Small intestine (tissue), 7 donors: ENCODE measurements around the gene KRTAP9-7. TPM values are rescaled to one million over a fixed set of nuclear protein-coding genes. Genes with fewer than 3 reads are reported as not detected.
"Not testable (repeated sequence)": the region's sequence is repeated elsewhere in the genome, so short reads cannot be mapped to it uniquely, and the experiment has no call there.

Experiments used
- DNase-seq, 2 donors: peaks; one replicate each; pipeline versions ENCODE4 v3.0.0 to v3.0.0-alpha.2; 2013
- FAIRE-seq: peaks from 2 replicates; lab custom pipeline; 2012; peaks lifted over from hg19 to GRCh38; lab: Jason Lieb, UNC
- H3K27ac ChIP-seq, 3 donors: one replicate each; pipeline ENCODE4 v1.5.1; 2013; ENCODE audit warnings: low read length in 2 of 3, mild to moderate bottlenecking in 2 of 3, control low read depth in 1 of 3, inconsistent platforms in 1 of 3, low read depth in 1 of 3, moderate library complexity in 1 of 3
- H3K27me3 ChIP-seq, 3 donors: one replicate each; pipeline ENCODE4 v1.6.1; 2013; ENCODE audit warnings: low read length in 3 of 3, inconsistent platforms in 1 of 3; ENCODE audit not compliant: control insufficient read depth in 3 of 3, insufficient read depth in 3 of 3
- H3K36me3 ChIP-seq, 3 donors: one replicate each; pipeline ENCODE4 v1.6.1; 2013; ENCODE audit warnings: low read length in 3 of 3, inconsistent platforms in 1 of 3, low read depth in 1 of 3, mild to moderate bottlenecking in 1 of 3, moderate library complexity in 1 of 3; ENCODE audit not compliant: control insufficient read depth in 3 of 3, insufficient read depth in 2 of 3
- H3K4me1 ChIP-seq, 3 donors: one replicate each; pipeline ENCODE4 v1.6.1; 2013; ENCODE audit warnings: low read length in 2 of 3, inconsistent platforms in 1 of 3, low read depth in 1 of 3, mild to moderate bottlenecking in 1 of 3, moderate library complexity in 1 of 3; ENCODE audit not compliant: control insufficient read depth in 3 of 3, insufficient read depth in 2 of 3
- H3K4me3 ChIP-seq, 3 donors: one replicate each; pipeline ENCODE4 v1.5.1; 2013; ENCODE audit warnings: low read length in 3 of 3, control low read depth in 1 of 3, inconsistent platforms in 1 of 3, low read depth in 1 of 3, mild to moderate bottlenecking in 1 of 3, moderate library complexity in 1 of 3
- H3K9me3 ChIP-seq, 2 donors: one replicate each; pipeline ENCODE4 v1.6.1; 2013; ENCODE audit warnings: low read depth in 1 of 2, low read length in 1 of 2; ENCODE audit not compliant: control insufficient read depth in 2 of 2, insufficient read depth in 1 of 2
- WGBS, 3 donors: extraction: QIAGEN DNeasy Blood & Tissue Kit; methylation state at CpG; one replicate each; pipeline ENCODE4 v1.1.7; 2013; 5-methylcytosine and 5-hydroxymethylcytosine counted together
- polyA plus RNA-seq, 4 donors: library from polyadenylated mRNA; stranded (reverse) in 3 of 4; unstranded in 1 of 4; fragments of 200-250 nt in 3 of 4; fragments of 120-200 nt in 1 of 4; gene quantifications; one replicate each; pipeline versions ENCODE4 v1.2.1 to v1.2.3, GENCODE V29; 2013
- donor health status: healthy with polysubstance abuse.
- donor health status: control.
- donor health status: control.
- donor health status: Bipolar disorder and iron deficiency.
- donor health status: healthy.

KRTAP9-7 gene
- polyA plus RNA-seq, 4 donors = not detected

DNA sequence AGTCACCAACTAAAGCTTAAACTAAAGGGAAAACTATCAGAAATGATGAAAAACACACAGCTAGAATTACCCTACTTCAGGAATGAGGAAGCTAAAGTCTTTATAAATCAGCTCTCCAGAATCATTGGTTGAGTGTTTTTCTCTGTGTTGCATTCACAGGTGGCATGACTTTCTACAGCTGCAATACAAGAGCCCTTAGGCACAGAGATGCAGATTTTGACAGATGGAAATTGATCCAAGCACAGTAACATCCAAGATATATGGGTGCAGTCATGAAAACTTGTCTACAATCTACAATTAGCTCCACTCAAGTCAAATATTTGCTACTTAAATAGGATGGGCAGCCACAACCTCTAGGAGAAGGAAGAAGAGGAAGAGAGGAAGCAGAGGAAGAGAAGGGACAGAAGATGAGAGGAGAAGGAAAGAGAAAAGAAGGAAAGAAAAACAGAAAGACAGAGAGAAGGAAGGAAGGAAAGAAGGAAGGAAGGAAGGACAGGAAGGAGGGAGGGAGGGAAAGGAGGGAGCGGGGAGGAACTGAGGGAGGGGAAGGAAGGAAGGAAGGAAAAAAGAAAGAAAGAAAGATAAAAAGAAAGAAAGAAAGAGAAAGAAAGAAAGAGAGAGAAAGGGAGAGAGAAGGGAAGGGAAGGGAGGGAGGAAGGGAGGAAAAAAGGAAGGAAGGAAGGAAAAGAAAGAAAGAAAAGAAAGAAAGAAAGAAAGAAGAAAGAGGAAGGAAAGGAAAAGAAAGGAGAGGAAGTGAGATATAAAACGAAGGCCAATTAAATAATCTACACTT, 28.3 kb upstream of the KRTAP9-7 start:
- not testable (repeated sequence) for H3K27ac ChIP-seq, H3K4me1 ChIP-seq, FAIRE-seq, H3K36me3 ChIP-seq, H3K27me3 ChIP-seq, H3K9me3 ChIP-seq, DNase-seq, H3K4me3 ChIP-seq
- 46 to 68% (median 48%) methylated on average over 2 of the region's 2 CpGs for WGBS, 3 donors

DNA sequence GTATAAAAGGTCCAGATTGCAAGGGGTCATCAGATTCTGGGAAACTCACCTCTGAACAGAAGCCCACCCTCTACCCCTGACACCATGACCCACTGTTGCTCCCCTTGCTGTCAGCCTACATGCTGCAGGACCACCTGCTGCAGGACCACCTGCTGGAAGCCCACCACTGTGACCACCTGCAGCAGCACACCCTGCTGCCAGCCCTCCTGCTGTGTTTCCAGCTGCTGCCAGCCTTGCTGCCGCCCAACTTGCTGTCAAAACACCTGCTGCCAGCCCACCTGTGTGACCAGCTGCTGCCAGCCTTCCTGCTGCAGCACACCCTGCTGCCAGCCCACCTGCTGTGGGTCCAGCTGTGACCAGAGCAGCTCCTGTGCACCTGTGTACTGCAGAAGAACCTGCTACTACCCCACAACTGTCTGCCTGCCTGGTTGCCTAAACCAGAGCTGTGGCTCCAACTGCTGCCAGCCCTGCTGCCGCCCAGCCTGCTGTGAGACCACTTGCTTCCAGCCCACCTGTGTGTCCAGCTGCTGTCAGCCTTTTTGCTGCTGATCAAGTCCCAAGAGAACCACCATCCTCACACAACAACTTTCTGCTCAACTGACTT, 25.8 kb upstream of the KRTAP9-7 start, which contains the start of gene KRTAP9-4:
Gene KRTAP9-4, plus strand, starts transcription at position 51 of the 604 bp plus-strand sequence. Its CDS starts 34 bp downstream, at position 85.
- not testable (repeated sequence) for H3K27me3 ChIP-seq, H3K36me3 ChIP-seq, H3K4me1 ChIP-seq, H3K9me3 ChIP-seq, H3K4me3 ChIP-seq, DNase-seq, FAIRE-seq, H3K27ac ChIP-seq
- WGBS, 3 donors = 49 to 86% (median 50%) methylated on average over 1 to 2 of the region's 2 CpGs

DNA sequence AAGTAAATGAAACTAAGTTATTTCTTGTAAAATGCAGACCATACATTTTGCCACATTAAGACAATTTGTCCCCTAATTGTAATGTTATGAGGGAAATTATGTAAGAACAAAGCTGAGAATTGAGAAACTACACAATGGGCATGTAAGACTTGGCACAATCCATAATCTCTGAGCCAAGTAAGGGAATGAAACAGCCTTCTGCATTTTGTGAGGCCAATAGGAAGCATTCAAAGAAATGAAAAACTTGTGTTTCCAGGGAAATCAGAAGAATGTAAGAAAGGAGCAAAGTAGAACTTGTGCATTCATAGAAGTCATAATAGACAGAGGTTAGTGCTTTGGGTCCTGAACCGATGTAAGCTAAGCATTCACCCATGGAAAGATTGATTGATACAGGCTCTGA, 24.2 kb upstream of the KRTAP9-7 start:
- no peak for FAIRE-seq

DNA sequence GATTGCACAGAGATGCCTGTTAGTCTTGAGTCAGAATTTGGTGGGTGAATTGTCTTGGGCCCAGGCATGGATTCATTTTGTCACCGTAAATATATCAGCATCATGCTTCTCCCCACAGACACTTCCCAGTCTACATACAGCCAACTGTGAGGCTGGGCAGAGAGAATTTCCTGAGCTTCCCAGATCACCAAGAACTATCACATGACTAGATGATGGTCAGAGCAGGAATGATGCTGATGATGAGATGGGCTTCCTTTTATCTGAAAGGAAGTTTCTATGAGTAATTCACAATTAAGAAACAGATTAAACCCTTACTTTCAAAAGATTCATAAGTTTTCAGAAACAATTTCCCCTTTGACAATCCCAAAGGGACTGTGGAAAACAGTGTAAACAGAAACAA, 20.6 kb upstream of the KRTAP9-7 start:
- Histone ChIP-seq H3K27ac (no peak overlapping the region), H3K4me3 (no peak overlapping the region), H3K36me3 (no peaks in the 10 kb centered on the region), H3K27me3 (peaks cover 0 to 4% (median 0%) of the 10 kb centered on the region in 3 donors), H3K4me1 (no peaks in the 10 kb centered on the region), H3K9me3 (no peaks in the 10 kb centered on the region)
- FAIRE-seq (no peak), DNase-seq (no peak)
- 22 to 56% (median 49%) methylated on average over 1 of the region's 1 CpG for WGBS, 3 donors

More for the DNA sequence above, 24.2 kb upstream of the KRTAP9-7 start:
- Histone ChIP-seq H3K36me3 (no peaks in the 10 kb centered on the region), H3K9me3 (no peaks in the 10 kb centered on the region), H3K4me1 (no peaks in the 10 kb centered on the region), H3K27me3 (peaks cover 0 to 4% (median 0%) of the 10 kb centered on the region in 3 donors), H3K27ac (no peak overlapping the region), H3K4me3 (no peak overlapping the region)
- 83 to 92% (median 90%) methylated on average over 1 of the region's 1 CpG for WGBS, 3 donors
- no peak for DNase-seq

DNA sequence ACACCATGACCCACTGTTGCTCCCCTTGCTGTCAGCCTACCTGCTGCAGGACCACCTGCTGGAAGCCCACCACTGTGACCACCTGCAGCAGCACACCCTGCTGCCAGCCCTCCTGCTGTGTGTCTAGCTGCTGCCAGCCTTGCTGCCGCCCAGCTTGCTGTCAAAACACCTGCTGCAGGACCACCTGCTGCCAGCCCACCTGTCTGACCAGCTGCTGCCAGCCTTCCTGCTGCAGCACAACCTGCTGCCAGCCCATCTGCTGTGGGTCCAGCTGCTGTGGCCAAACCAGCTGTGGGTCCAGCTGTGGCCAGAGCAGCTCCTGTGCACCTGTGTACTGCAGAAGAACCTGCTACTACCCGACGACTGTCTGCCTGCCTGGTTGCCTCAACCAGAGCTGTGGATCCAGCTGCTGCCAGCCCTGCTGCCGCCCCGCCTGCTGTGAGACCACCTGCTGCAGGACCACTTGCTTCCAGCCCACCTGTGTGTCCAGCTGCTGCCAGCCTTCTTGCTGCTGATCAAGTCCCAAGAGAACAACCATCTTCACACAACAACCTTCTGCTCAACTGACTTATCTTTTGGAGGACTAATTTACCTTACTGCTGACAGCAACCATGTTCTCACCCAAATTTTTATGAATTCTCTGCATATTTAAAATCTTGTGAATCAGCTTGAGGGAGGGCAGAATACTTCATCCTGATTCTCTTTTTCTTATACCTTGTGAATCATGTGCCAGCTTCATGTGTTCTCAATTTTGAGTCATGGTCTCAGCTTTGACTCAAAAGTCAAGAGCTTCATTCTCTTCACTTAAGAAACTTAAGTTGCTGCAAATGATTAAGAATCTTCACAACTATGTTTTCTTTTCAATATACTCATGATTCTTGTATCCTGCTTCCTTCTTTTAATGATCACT, 19.9 kb upstream of the KRTAP9-7 start, which contains the start of gene KRTAP9-9:
Gene KRTAP9-9, plus strand, starts transcription at position 4 of the 910 bp plus-strand sequence.
- not testable (repeated sequence) for H3K27me3 ChIP-seq, H3K4me3 ChIP-seq, H3K9me3 ChIP-seq, H3K4me1 ChIP-seq, H3K27ac ChIP-seq, FAIRE-seq, H3K36me3 ChIP-seq, DNase-seq
- 49 to 75% (median 59%) methylated on average over 5 of the region's 5 CpGs for WGBS, 3 donors

DNA sequence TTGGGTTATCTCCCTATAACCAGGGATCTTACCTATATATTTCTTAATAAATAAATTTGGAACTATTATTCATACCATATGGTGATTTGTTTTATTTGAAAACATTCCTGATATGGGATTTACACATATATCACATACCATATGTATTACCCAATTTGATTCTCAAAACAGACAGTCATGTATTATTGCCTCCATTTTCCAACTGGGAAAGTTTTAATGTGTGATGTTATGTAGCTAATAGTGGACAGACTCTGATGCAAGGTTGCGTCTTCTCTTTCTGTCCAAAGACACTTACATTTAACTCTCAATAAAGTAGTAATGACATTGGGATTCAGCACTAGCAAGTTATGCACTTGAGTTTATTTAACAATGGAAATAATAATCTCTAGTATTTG, 19.2 kb upstream of the KRTAP9-7 start:
- H3K9me3 ChIP-seq = no peaks in the 10 kb centered on the region
- no peaks in the 10 kb centered on the region for H3K4me1 ChIP-seq
- 75 to 91% (median 83%) methylated on average over 1 of the region's 1 CpG for WGBS, 3 donors
- no peak for FAIRE-seq
- H3K27me3 ChIP-seq = peaks cover 0 to 4% (median 0%) of the 10 kb centered on the region in 3 donors
- H3K27ac ChIP-seq = no peak overlapping the region
- DNase-seq = no peak
- no peak overlapping the region for H3K4me3 ChIP-seq
- no peaks in the 10 kb centered on the region for H3K36me3 ChIP-seq

DNA sequence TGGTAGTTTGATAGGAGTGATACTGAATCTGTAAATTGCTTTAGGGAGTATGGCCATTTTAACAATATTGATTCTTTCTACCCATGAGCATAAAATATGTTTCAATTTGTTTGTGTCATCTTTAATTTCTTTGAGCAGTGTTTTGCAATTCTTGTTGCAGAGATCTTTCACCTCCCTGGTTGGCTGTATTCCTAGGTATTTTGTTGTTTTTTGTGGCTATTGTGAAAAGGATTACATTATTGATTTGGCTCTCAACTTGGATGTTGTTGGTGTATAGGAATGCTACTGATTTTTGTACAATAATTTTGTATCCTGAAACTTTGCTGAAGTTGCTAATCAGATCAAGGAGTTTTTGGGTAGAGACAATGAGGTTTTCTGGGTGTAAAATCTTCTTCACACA, 17.1 kb upstream of the KRTAP9-7 start:
- Histone ChIP-seq H3K36me3 (no peaks in the 10 kb centered on the region), H3K9me3 (no peaks in the 10 kb centered on the region), H3K27ac (no peak overlapping the region), H3K4me3 (no peak overlapping the region), H3K27me3 (peaks cover 0 to 3% (median 0%) of the 10 kb centered on the region in 3 donors), H3K4me1 (no peaks in the 10 kb centered on the region)
- FAIRE-seq (no peak), DNase-seq (no peak)

DNA sequence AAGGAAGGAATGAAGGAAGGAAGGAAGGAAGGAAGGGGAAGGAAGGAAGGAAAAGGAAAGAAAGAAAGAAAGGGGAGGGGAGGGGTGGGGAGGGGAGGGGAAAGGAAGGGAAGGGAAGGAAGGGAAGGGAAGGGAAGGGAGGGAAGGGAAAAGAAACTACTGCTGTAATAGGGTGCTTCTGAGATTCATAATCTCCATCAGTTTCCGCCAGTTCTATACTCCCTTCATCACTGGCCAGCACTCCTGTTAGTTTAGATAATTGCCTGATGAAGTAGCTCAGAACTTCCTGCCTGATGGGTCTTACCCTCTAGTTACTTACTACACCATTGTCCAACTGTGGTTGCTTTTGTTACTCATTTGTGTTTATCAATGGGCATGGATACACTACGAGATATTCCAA, 12.3 kb upstream of the KRTAP9-7 start:
- no peak for DNase-seq
- no peaks in the 10 kb centered on the region for H3K36me3 ChIP-seq
- peaks cover 0 to 5% (median 0%) of the 10 kb centered on the region in 3 donors for H3K27me3 ChIP-seq
- no peak for FAIRE-seq
- H3K27ac ChIP-seq = no peak overlapping the region
- H3K9me3 ChIP-seq = no peaks in the 10 kb centered on the region
- WGBS, 3 donors = 69 to 81% (median 75%) methylated on average over 2 of the region's 2 CpGs
- no peaks in the 10 kb centered on the region for H3K4me1 ChIP-seq
- H3K4me3 ChIP-seq = no peak overlapping the region
